Ureter (tissue), 1 donor: Measurements from ENCODE around the gene RAB35. TPM values are rescaled to one million over a fixed set of nuclear protein-coding genes. Genes with fewer than 3 reads are reported as not detected.

Experiments used
- DNase-seq: peaks from one replicate; pipeline ENCODE4 v3.0.0-alpha.2; 2020; ENCODE audit warnings: low spot score
- total RNA-seq: library from RNA; stranded (reverse); gene quantifications from one replicate; pipeline ENCODE4 v1.2.4, GENCODE V29; 2023
- donor health status: DM: yes; HTN: yes; CAD: no.

The RAB35 gene
- total RNA-seq, 1 donor from 2014 or later: 47.5 TPM

GRCh38 chr12:120086801-120087621, 29.5 kb downstream of the RAB35 start:
- DNase-seq: peak; percentile 98

GRCh38 chr12:120085920-120086645, 30.5 kb downstream of the RAB35 start:
- DNase-seq: no peak

- DNase-seq: no peak
Observed at GRCh38 chr12:120081641-120082040, 34.9 kb downstream of the RAB35 start.

GRCh38 chr12:120079411-120080400, 36.8 kb downstream of the RAB35 start:
- no peak for DNase-seq

GRCh38 chr12:120078868-120079267, 37.7 kb downstream of the RAB35 start:
- no peak for DNase-seq

- no peak for DNase-seq
Observed at GRCh38 chr12:120077260-120077659, 39.3 kb downstream of the RAB35 start.

GRCh38 chr12:120076651-120077050, 39.9 kb downstream of the RAB35 start:
- DNase-seq: no peak

- DNase-seq: no peak
Observed at GRCh38 chr12:120075034-120075616, 41.4 kb downstream of the RAB35 start.

GRCh38 chr12:120072472-120073249, 43.9 kb downstream of the RAB35 start:
- no peak for DNase-seq

- no peak for DNase-seq
Observed at GRCh38 chr12:120071493-120072020, 45.0 kb downstream of the RAB35 start.

- DNase-seq: no peak
Observed at GRCh38 chr12:120069278-120069677, 47.3 kb downstream of the RAB35 start.

- no peak for DNase-seq
Observed at GRCh38 chr12:120067901-120068300, 48.7 kb downstream of the RAB35 start.

- no peak for DNase-seq
Observed at GRCh38 chr12:120067084-120067869, 49.3 kb downstream of the RAB35 start.

GRCh38 chr12:120066341-120066740, 50.2 kb downstream of the RAB35 start:
- DNase-seq: no peak

- no peak for DNase-seq
Observed at GRCh38 chr12:120065472-120065871, 51.1 kb downstream of the RAB35 start.

- DNase-seq: no peak
Observed at GRCh38 chr12:120064054-120064940, 52.3 kb downstream of the RAB35 start.

- no peak for DNase-seq
Observed at GRCh38 chr12:120062976-120063579, 53.5 kb downstream of the RAB35 start.

GRCh38 chr12:120061575-120062214, 54.9 kb downstream of the RAB35 start:
- no peak for DNase-seq
